Pancreas (tissue), 10 donors: ENCODE results near the gene EML6. TPM values are rescaled to one million over a fixed set of nuclear protein-coding genes. Genes with fewer than 3 reads are reported as not detected.

Experiments
- ATAC-seq, 4 donors: fragments of 200-7000 bp; cut with Tn5 transposase; one replicate each; pipeline versions ENCODE4 v1.8.0 to v1.9.1; 2020; ENCODE audit warnings: mild to moderate bottlenecking in 4 of 4, moderate library complexity in 4 of 4
- DNase-seq, 6 donors: peaks; one replicate each; pipeline ENCODE4 v3.0.0-alpha.2; 2020
- FAIRE-seq: peaks from 2 replicates; lab custom pipeline; 2012; peaks lifted over from hg19 to GRCh38; lab: Jason Lieb, UNC
- H3K27ac ChIP-seq, 4 donors: fragments of 200-600 bp; sonication (generic); 1 replicate in 3 of 4; 2 replicates in 1 of 4; pipeline versions ENCODE4 v1.5.0 to v1.8.0; 2020
- H3K27me3 ChIP-seq, 4 donors: fragments of 200-600 bp; one replicate each; pipeline ENCODE4 v1.8.0; 2021
- H3K36me3 ChIP-seq, 3 donors: fragments of 200-600 bp; sonication (generic) in 1 of 3; one replicate each; pipeline versions ENCODE4 v1.5.0 to v1.8.0; 2020 to 2021
- H3K4me1 ChIP-seq, 3 donors: fragments of 200-600 bp; one replicate each; pipeline ENCODE4 v1.8.0; 2021
- H3K4me3 ChIP-seq, 4 donors: fragments of 200-600 bp; sonication (generic) in 2 of 4; one replicate each; pipeline versions ENCODE4 v1.5.0 to v1.8.0; 2020 to 2021
- H3K9me3 ChIP-seq, 4 donors: fragments of 200-600 bp; one replicate each; pipeline ENCODE4 v1.8.0; 2021
- WGBS, 2 donors: extraction: QIAGEN DNeasy Blood & Tissue Kit; methylation state at CpG; one replicate each; pipeline ENCODE4 v1.1.7; 2013; 5-methylcytosine and 5-hydroxymethylcytosine counted together
- intact Hi-C, 3 donors: fragments of 100-400 bp; cut with DNase I; formaldehyde crosslinking; loops; one replicate each; pipeline versions ENCODE4 v1.11.1 to v1.14.2; 2022
- polyA plus RNA-seq, 2 donors: library from polyadenylated mRNA; stranded (reverse); fragments of 200-250 nt; gene quantifications; one replicate each; pipeline ENCODE4 v1.2.3, GENCODE V29; 2013
- total RNA-seq, 6 donors: library from RNA; stranded (reverse); fragmentation: NEBNext Ultra II Directional in 4 of 6; extraction: Animal tissue kit (Norgen Biotek cat#: 25700) in 4 of 6; gene quantifications; one replicate each; pipeline versions ENCODE4 v1.2.1 to v1.2.4, GENCODE V29; 2021 to 2023
- TF ChIP-seq, protein P1 (sequence below), 4 donors: fragments of 200-600 bp; sonication (generic) in 3 of 4; IDR thresholded peaks; one replicate each; pipeline versions ENCODE4 v1.5.0 to v1.8.0; 2021; ENCODE audit warnings: antibody characterized with exemption in 4 of 4
- donor health status: healthy with polysubstance abuse.
- donor health status: DM: no; HTN: no; CAD: no; lungs with moderate emphysema.
- donor health status: DM: no; HTN: no; CAD: no.
- donor health status: control.
- donor health status: control.
- donor health status: Bipolar disorder and iron deficiency.
- donor health status: DM: yes; HTN: yes; CAD: no.
- donor health status: DM: no; HTN: no; CAD: no.
- donor health status: DM: no; HTN: no; CAD: no.
- donor health status: DM: yes; HTN: yes; CAD: no.

Gene EML6
- total and polyA plus RNA-seq, 8 donors, result 1.2 to 4.9 (median 2.2) TPM

DNA sequence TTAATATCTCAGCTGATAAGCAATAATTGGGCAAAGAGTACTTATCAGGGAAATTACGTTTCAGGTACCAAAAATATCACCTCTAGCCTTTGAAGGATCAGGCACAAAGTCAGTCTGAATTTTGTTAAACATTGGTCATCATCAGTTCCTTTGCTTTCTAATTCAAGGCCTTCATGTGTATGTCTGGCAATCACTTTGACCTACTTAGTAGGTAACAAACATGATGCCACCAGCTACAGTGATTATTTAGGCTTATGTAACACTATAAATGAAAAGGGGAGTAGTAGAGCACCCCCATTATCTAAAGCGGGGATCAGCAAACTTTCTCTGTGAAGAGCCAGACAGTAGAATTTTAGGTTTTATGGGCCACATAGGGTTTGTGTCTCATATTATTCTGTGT is 251.7 kb downstream of the EML6 start:
- TF ChIP-seq, protein P1, sequence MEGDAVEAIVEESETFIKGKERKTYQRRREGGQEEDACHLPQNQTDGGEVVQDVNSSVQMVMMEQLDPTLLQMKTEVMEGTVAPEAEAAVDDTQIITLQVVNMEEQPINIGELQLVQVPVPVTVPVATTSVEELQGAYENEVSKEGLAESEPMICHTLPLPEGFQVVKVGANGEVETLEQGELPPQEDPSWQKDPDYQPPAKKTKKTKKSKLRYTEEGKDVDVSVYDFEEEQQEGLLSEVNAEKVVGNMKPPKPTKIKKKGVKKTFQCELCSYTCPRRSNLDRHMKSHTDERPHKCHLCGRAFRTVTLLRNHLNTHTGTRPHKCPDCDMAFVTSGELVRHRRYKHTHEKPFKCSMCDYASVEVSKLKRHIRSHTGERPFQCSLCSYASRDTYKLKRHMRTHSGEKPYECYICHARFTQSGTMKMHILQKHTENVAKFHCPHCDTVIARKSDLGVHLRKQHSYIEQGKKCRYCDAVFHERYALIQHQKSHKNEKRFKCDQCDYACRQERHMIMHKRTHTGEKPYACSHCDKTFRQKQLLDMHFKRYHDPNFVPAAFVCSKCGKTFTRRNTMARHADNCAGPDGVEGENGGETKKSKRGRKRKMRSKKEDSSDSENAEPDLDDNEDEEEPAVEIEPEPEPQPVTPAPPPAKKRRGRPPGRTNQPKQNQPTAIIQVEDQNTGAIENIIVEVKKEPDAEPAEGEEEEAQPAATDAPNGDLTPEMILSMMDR (IDR thresholded peaks at IDR 0.05), result no peak
- WGBS, 2 donors, result 54 to 56% methylated on average over 2 of the region's 2 CpGs
- Histone ChIP-seq H3K4me1 (peaks cover 26 to 43% (median 41%) of the 10 kb centered on the region in 3 donors), H3K36me3 (no peaks in the 10 kb centered on the region), H3K27ac (no peak overlapping the region), H3K27me3 (no peaks in the 10 kb centered on the region), H3K4me3 (no peak overlapping the region), H3K9me3 (no peaks in the 10 kb centered on the region)
- DNase-seq (no peak), FAIRE-seq (no peak), ATAC-seq (no peak)
- intact Hi-C loops, result no loop called here

DNA sequence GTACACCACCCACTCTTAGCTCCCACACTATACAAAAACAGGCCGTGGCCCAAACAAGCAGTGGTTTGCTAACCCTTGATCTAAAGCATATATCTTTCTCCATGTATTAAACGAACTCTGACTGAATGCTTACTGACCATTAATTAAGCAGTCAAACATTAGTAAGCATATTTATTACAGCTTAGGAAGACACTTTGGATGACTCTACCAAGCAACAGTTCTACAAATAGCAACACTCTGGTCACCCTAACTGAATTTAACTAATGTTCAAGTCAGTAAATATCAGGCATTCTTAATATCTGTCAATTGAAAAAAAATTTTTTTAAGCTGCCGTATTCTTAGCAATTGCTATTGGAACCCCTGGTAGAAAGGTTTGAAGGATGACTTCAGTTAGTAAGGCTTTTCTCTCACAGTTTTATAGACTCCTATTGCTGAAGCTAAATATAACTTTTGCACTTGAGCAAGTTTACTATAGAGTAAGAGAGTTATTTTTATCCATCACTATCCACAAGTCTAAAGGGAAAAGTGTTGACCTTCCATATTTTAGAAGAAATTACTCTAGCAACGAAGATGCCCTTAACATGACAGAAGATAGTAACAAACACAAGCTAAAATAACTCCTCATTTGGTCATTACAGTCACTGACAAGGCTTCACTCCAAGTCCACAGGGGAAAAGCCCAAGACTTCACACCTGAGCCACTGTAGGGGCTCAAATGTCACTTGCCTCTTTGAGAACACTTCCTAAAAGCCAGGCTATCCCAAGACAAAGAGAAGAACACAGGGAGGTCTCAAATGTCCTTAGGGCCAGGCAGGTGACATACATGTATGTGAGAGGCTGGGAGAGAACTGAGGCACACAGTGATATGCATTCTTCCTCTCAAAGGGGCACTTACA is 252.4 kb downstream of the EML6 start:
- Histone ChIP-seq H3K27me3 (no peaks in the 10 kb centered on the region), H3K36me3 (no peaks in the 10 kb centered on the region), H3K9me3 (no peaks in the 10 kb centered on the region), H3K4me3 (no peak overlapping the region), H3K4me1 (peaks cover 32 to 49% (median 48%) of the 10 kb centered on the region in 3 donors), H3K27ac (no peak overlapping the region)
- WGBS, 2 donors, result 74 to 76% methylated on average over 4 of the region's 4 CpGs
- intact Hi-C loops, result no loop called here
- ATAC-seq (no peak), FAIRE-seq (no peak), DNase-seq (no peak)
- TF ChIP-seq, protein P1 (IDR thresholded peaks at IDR 0.05), result no peak

DNA sequence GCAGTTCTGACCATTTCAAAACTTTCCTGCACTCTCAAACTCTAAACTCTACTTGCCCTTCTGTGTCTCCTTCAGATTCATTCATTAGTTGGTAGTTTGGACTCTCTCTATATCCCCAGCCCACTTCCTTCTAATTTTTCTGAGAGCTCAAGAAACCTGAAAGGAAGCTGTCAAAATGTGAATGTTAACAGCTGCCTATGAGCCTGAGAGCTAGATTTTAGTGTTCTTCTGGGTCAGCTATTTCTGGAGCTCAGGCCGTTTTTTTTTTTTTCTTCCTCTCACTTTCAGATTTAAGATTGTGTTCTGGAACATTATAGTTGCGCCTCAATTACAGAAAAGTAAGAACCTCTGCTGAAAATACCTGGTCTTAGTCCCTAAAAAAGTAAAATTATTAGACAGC is 253.7 kb downstream of the EML6 start:
- Histone ChIP-seq H3K36me3 (no peaks in the 10 kb centered on the region), H3K9me3 (no peaks in the 10 kb centered on the region), H3K4me1 (peaks cover 42 to 59% (median 52%) of the 10 kb centered on the region in 3 donors), H3K27ac (peak overlapping the region in 1 of 4 donors; percentile 39), H3K27me3 (no peaks in the 10 kb centered on the region), H3K4me3 (no peak overlapping the region)
- no peak for DNase-seq
- intact Hi-C loops, result no loop called here
- WGBS, 2 donors, result 23 to 35% methylated on average over 2 of the region's 2 CpGs
- peak in 3 of 4 donors; percentile 13 to 30 (median 21) for ATAC-seq
- TF ChIP-seq, protein P1 (IDR thresholded peaks at IDR 0.05), result no peak
- FAIRE-seq, result no peak

DNA sequence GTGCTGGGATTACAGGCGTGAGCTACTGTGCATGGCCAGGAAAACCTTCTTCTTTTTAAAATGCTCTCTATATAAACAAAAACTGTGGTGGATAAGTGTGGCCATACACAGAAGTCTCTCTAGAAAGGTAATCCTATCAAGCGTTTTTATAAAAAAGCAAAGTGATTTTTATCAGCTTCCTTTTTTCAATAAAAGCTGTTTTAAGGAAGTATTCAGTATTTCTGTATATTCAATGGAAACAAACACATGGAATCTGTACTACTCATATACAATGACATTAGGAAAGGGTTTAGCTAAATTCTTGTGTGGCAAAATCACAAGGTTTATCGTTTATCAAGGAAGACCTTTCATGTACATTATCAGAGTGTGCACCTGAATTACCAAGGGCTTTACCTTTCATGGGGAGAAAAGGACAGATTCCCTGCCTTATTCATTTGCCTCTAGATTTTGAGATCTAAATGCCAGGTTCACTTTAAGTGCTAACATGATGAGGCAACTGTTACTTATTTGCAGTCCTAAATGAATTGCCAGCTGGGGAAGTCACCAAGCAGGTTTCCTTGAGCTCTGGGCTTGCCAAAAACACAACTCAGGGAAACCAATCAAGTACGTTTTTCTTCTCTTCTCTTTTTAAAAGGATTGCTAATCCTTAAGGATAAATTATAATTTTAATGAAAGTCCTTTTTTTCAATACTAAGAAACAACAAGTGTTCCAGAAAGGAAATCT is 256.0 kb downstream of the EML6 start:
- intact Hi-C loops, result no loop called here
- WGBS, 2 donors, result 16 to 19% methylated on average over 4 of the region's 4 CpGs
- H3K36me3 ChIP-seq, result no peaks in the 10 kb centered on the region
- H3K27me3 ChIP-seq, result no peaks in the 10 kb centered on the region
- ATAC-seq (peak; percentile 81 to 90 (median 88)), FAIRE-seq (no peak), DNase-seq (peak in 4 of 6 donors; percentile 65 to 85 (median 80))
- peak overlapping the region in 3 of 4 donors; percentile 30 to 71 (median 58) for H3K27ac ChIP-seq
- H3K9me3 ChIP-seq, result no peaks in the 10 kb centered on the region
- TF ChIP-seq, protein P1 (IDR thresholded peaks at IDR 0.05), result no peak
- H3K4me3 ChIP-seq, result peak overlapping the region in 1 of 4 donors; percentile 15
- peaks cover 46 to 73% (median 64%) of the 10 kb centered on the region in 3 donors for H3K4me1 ChIP-seq
